Fibroblast of lung (primary cell): Measurements from ENCODE around the gene RAB1B.

Experiments
- EZH2 ChIP-seq: IDR thresholded peaks from 2 replicates; pipeline ENCODE4 v1.5.1; 2012; ENCODE audit warnings: low read length, control low read depth, mild to moderate bottlenecking; ENCODE audit errors: missing control alignments
- TF ChIP-seq, protein P1 (sequence below), 2 donors: IDR thresholded peaks in 1 of 2; conservative IDR thresholded peaks in 1 of 2; 1 replicate in 1 of 2; 2 replicates in 1 of 2; pipeline ENCODE4 v1.5.1; 2011 to 2012; ENCODE audit warnings: low read length in 2 of 2, control low read depth in 1 of 2, inconsistent platforms in 1 of 2, low read depth in 1 of 2, mild to moderate bottlenecking in 1 of 2

GRCh38 chr11:66232769-66233168, 35.7 kb upstream of the RAB1B start:
- TF ChIP-seq, protein P1, sequence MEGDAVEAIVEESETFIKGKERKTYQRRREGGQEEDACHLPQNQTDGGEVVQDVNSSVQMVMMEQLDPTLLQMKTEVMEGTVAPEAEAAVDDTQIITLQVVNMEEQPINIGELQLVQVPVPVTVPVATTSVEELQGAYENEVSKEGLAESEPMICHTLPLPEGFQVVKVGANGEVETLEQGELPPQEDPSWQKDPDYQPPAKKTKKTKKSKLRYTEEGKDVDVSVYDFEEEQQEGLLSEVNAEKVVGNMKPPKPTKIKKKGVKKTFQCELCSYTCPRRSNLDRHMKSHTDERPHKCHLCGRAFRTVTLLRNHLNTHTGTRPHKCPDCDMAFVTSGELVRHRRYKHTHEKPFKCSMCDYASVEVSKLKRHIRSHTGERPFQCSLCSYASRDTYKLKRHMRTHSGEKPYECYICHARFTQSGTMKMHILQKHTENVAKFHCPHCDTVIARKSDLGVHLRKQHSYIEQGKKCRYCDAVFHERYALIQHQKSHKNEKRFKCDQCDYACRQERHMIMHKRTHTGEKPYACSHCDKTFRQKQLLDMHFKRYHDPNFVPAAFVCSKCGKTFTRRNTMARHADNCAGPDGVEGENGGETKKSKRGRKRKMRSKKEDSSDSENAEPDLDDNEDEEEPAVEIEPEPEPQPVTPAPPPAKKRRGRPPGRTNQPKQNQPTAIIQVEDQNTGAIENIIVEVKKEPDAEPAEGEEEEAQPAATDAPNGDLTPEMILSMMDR (conservative IDR thresholded peaks at IDR 0.05 in 1 of 2, IDR thresholded peaks at IDR 0.05 in 1 of 2; ENCODE audit: low read depth in 1 of 2, low read length in 2 of 2) = no peak
- TF ChIP-seq EZH2 = no peak
